AG09309 (cell line): ENCODE measurements around the gene EEF1A2.

Source experiments
- DNase-seq: peaks from one replicate; pipeline ENCODE4 v3.0.0-alpha.2; 2010; ENCODE audit warnings: low read depth
- H3K4me3 ChIP-seq: 2 replicates; pipeline ENCODE4 v1.5.1; 2011; ENCODE audit warnings: mild to moderate bottlenecking, low read depth, low read length, moderate library complexity; ENCODE audit not compliant: control insufficient read depth
- TF ChIP-seq, protein P1 (sequence below): IDR thresholded peaks from 2 replicates; pipeline ENCODE4 v1.5.1; 2011; ENCODE audit warnings: mild to moderate bottlenecking, low read depth, low read length, inconsistent platforms; ENCODE audit not compliant: insufficient read depth, control insufficient read depth; ENCODE audit errors: missing control alignments

Gene EEF1A2

DNA sequence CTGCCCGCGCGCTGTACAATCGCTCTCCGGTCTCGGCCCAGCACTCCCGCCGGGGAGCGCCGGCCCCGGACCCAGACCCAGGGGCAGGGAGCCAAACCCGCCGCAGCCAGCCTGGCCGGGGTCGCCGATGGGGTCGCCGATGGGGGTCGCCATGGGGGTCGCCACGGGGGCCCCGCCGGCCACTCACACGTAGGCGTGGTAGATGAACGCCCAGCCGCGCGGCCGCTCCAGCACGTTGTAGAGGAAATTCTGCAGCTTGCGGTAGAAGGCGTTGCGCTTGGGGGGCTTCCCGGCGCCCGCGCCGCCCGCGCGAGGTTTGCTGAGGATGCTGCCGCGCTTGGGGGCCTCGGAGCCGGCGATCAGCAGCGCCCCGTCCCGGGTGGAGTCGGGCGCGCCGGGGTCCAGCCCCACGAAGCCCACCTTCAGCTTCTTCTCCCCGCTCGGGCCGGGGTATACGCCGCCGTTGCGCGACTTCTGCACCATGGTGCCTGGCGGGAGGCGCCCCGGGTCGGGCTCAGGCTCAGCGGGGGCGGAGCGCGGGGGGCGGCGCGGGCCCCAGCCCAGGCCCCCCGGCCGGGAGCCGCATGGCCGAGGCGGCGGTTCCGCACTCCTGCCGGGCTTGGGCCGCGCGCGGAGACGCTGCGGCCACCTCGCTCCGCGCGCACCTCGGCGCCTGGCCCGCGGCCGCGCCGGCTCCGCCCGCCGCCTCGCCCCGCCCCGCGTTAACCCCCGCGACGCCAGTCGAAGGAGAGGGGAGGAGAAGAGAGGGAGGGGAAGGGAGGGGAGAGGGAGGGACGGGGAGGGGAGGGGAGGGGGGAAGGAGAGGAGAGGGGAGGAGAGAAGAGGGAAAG, 26.7 kb downstream of the EEF1A2 start, which contains the start of gene KCNQ2:
Gene KCNQ2, minus strand, starts transcription at position 675 of the 851 bp plus-strand sequence. Its CDS starts 192 bp downstream, at position 483.
- TF ChIP-seq, protein P1, sequence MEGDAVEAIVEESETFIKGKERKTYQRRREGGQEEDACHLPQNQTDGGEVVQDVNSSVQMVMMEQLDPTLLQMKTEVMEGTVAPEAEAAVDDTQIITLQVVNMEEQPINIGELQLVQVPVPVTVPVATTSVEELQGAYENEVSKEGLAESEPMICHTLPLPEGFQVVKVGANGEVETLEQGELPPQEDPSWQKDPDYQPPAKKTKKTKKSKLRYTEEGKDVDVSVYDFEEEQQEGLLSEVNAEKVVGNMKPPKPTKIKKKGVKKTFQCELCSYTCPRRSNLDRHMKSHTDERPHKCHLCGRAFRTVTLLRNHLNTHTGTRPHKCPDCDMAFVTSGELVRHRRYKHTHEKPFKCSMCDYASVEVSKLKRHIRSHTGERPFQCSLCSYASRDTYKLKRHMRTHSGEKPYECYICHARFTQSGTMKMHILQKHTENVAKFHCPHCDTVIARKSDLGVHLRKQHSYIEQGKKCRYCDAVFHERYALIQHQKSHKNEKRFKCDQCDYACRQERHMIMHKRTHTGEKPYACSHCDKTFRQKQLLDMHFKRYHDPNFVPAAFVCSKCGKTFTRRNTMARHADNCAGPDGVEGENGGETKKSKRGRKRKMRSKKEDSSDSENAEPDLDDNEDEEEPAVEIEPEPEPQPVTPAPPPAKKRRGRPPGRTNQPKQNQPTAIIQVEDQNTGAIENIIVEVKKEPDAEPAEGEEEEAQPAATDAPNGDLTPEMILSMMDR, result no peak
- no peak for DNase-seq
- H3K4me3 ChIP-seq, result no peak within 1 kb of the TSS

DNA sequence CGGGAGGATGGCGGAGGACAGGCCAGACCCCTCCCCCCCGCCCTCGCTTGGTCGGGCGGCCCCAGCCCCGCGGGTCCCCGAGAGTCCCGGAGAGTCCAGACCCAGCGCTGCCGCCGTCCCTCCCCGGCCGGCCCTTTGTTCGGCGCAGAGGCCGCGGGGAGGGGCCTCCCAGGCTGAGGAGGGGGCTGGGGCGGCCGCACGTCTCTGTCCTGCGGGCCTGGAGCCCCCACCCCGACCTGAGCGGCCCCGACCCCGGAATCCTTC, 27.2 kb downstream of the EEF1A2 start:
- H3K4me3 ChIP-seq, result no peak overlapping the region
- TF ChIP-seq, protein P1, result no peak
- DNase-seq, result no peak

DNA sequence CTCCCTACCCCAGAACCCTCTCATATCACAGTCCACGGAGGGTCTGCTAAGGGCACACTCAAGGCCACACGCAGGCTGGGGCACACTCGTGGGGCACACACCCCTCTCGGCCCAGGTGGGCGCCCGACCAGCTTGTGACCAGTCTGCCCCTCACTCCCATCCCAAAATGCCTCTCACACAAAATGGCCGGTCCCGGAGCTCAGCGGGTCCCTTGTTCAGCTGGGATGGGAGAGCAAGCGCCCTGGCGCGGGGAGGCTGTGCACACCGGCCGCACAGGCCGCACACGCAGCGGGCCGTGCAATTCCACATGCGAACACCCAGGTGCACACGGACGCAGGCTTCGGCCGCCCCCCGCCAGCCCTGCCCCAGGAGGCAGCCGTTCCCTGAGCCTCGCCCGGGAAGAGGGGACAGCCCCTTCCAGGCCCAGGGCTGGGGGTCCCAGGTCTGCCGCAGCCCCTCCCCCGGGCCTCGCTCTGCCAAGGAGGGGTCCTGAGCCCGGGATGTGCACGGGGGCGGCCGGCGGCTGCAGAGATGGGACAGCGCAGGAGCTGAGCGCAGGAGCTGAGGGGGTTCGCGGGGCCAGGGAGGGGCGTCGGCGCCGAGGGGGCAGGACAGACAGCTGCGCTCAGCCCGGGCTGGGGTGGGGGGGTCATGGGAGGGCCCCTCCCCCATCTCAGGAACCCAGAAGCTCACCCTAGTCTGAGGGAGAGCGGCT, 27.7 kb downstream of the EEF1A2 start:
- TF ChIP-seq, protein P1, result no peak
- DNase-seq, result no peak
- H3K4me3 ChIP-seq, result no peak overlapping the region

DNA sequence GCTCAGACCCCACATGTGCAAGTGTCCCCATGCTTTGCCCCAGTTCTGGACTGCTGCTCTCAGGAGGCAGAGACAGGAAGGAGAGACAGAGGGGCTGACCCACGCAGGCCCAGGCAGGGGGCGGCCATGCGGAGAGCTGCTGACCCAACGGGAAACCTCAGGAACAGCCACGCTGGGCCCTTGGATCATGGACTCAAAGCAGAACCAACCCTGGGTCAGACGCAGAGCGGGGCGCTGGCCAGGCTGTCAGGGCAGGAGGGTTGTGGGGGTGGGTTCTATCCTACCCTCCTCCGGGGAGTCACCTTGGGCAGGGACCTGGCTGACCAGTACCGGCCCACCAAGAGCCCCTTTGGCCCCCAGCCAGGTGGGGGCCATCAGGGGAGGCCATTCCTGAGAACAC, 28.5 kb downstream of the EEF1A2 start:
- no peak overlapping the region for H3K4me3 ChIP-seq
- TF ChIP-seq, protein P1, result no peak
- DNase-seq, result no peak

DNA sequence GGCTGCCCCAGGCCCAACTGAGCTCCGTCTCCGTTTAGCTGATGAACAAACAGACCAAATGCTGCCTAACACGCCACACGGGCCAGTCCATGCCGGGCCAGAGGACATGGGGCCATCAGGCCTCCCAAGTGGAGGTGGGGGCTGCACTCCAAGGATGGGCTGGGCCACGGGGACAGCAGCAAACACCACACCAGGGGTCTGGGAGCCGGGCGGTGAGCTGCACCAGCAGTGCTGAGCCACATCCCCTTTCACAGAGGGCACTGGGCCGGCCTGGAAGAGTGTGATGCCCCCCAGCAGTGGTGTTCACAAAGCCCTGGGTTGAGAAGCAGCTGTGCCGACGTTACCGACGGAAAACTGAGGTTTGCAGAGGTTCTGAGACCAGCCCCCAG, 29.2 kb downstream of the EEF1A2 start:
- TF ChIP-seq, protein P1, result no peak
- no peak overlapping the region for H3K4me3 ChIP-seq
- no peak for DNase-seq

DNA sequence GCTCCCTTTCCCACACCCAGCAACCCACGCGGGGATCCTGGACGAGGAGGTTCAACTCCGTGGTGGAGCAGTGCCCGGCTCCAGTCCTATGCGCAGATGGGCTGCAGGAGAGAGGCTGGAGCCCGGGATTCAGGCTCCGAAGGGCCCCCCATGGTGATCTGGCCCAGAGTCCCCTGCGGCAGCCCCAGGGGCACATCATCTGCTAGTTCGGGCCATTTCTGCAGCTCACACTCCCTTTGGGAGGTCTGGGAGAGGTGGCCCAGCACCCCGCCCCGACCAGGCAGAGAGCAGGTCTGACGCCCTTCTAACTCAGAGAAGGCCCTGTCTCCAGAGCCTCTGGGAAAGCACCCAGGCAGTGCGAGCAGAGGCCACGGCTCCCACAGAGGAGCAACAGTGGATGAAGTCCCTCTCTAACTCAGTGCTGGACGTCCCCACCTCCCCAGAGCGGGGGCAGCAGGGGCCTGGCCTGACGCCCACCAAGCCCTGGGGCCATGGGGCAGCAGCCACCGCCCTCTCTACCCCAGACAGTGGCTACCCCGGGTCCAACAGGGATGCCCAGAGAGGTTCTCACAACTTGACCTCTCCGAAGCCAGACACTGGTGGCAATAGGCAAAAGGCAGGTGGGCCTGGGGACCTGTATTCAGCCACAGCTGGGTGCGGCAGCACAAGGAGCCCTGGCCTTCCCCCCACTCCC, 29.7 kb downstream of the EEF1A2 start:
- TF ChIP-seq, protein P1, result no peak
- no peak overlapping the region for H3K4me3 ChIP-seq
- DNase-seq, result no peak
